ENCODE results near the gene NIBAN1.
"Not testable (repeated sequence)": the region's sequence is repeated elsewhere in the genome, so short reads cannot be mapped to it uniquely, and the experiment has no call there.

The NIBAN1 gene

DNA sequence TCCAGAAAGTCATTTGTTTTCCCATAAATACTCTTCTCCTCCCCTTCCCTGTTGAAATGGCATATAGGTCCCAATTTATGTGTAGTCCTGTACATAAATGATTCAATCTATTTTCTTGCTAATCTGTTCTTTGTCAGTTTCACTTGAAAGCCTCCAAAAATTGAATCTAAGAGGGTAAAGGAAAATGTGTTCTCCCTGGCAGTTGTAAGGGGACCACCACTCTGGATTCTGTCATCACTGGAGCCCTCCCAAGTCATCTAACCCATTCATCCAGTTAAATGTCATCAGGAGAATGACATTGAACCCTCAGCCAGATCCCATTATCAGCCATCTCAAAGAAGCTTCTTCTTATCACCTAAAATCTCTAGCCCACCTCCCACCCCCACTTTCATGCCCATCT lies 36.1 kb upstream of the NIBAN1 start:
- Histone ChIP-seq H4K20me1 (ENCODE audit: insufficient read depth, low read length, poor library complexity, severe bottlenecking) (no peaks in the 10 kb centered on the region), H3K79me2 (ENCODE audit: insufficient read depth, low read length) (no peaks in the 10 kb centered on the region), H3K27me3 (ENCODE audit: insufficient read depth, low read length, poor library complexity, severe bottlenecking) (no peaks in the 10 kb centered on the region), H3K9ac (ENCODE audit: low read depth, low read length, poor library complexity, severe bottlenecking) (no peak overlapping the region), H3K9me3 (ENCODE audit: insufficient read depth, low read depth, low read length) (no peaks in the 10 kb centered on the region), H3K4me3 (ENCODE audit: low read length, poor library complexity, severe bottlenecking) (no peak overlapping the region), H3K36me3 (ENCODE audit: insufficient read depth, low read length) (no peaks in the 10 kb centered on the region), H3F3A (ENCODE audit: low read depth) (no peaks in the 10 kb centered on the region), H3K9me2 (replicated peaks; ENCODE audit: low read depth, low read length) (no peaks in the 10 kb centered on the region), H2AFZ (ENCODE audit: low read length) (no peak overlapping the region), H3K4me2 (ENCODE audit: low read depth, low read length, poor library complexity, severe bottlenecking) (no peak overlapping the region), H3K4me1 (ENCODE audit: insufficient read depth, low read length, poor library complexity, severe bottlenecking) (no peaks in the 10 kb centered on the region)
- TF ChIP-seq, protein P1, sequence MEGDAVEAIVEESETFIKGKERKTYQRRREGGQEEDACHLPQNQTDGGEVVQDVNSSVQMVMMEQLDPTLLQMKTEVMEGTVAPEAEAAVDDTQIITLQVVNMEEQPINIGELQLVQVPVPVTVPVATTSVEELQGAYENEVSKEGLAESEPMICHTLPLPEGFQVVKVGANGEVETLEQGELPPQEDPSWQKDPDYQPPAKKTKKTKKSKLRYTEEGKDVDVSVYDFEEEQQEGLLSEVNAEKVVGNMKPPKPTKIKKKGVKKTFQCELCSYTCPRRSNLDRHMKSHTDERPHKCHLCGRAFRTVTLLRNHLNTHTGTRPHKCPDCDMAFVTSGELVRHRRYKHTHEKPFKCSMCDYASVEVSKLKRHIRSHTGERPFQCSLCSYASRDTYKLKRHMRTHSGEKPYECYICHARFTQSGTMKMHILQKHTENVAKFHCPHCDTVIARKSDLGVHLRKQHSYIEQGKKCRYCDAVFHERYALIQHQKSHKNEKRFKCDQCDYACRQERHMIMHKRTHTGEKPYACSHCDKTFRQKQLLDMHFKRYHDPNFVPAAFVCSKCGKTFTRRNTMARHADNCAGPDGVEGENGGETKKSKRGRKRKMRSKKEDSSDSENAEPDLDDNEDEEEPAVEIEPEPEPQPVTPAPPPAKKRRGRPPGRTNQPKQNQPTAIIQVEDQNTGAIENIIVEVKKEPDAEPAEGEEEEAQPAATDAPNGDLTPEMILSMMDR (conservative IDR thresholded peaks at IDR 0.05; ENCODE audit: low read length) = no peak
- no peak for TF ChIP-seq EZH2phosphoT487 (IDR thresholded peaks at IDR 0.05; ENCODE audit: borderline replicate concordance)

DNA sequence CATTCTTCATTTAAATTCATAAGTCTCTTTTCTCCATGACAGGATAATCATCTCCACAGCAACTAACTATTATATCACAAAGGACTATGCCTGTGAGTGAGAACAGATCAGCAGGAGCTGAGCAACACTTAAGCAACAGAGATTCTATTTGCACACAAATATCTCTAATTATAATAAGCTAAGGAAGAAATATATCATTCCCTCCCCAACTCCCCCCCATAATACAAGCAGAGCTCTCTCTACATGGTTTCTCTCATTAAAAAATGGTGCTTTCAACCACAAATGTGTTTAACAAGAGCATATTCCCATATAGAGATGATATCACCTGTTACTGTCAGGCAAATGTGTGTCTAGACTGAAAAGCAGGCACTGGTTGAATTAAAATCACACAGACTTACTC lies 34.5 kb upstream of the NIBAN1 start:
- H3F3A ChIP-seq (ENCODE audit: low read depth) = no peaks in the 10 kb centered on the region
- no peak overlapping the region for H2AFZ ChIP-seq (ENCODE audit: low read length)
- no peaks in the 10 kb centered on the region for H3K4me1 ChIP-seq (ENCODE audit: insufficient read depth, low read length, poor library complexity, severe bottlenecking)
- H4K20me1 ChIP-seq (ENCODE audit: insufficient read depth, low read length, poor library complexity, severe bottlenecking) = no peaks in the 10 kb centered on the region
- no peaks in the 10 kb centered on the region for H3K9me2 ChIP-seq (replicated peaks; ENCODE audit: low read depth, low read length)
- no peak overlapping the region for H3K4me3 ChIP-seq (ENCODE audit: low read length, poor library complexity, severe bottlenecking)
- H3K9ac ChIP-seq (ENCODE audit: low read depth, low read length, poor library complexity, severe bottlenecking) = no peak overlapping the region
- H3K79me2 ChIP-seq (ENCODE audit: insufficient read depth, low read length) = no peaks in the 10 kb centered on the region
- no peaks in the 10 kb centered on the region for H3K9me3 ChIP-seq (ENCODE audit: insufficient read depth, low read depth, low read length)
- no peak overlapping the region for H3K4me2 ChIP-seq (ENCODE audit: low read depth, low read length, poor library complexity, severe bottlenecking)
- no peaks in the 10 kb centered on the region for H3K36me3 ChIP-seq (ENCODE audit: insufficient read depth, low read length)
- TF ChIP-seq, protein P1 (conservative IDR thresholded peaks at IDR 0.05; ENCODE audit: low read length) = no peak
- TF ChIP-seq EZH2phosphoT487 (IDR thresholded peaks at IDR 0.05; ENCODE audit: borderline replicate concordance) = no peak
- no peaks in the 10 kb centered on the region for H3K27me3 ChIP-seq (ENCODE audit: insufficient read depth, low read length, poor library complexity, severe bottlenecking)

DNA sequence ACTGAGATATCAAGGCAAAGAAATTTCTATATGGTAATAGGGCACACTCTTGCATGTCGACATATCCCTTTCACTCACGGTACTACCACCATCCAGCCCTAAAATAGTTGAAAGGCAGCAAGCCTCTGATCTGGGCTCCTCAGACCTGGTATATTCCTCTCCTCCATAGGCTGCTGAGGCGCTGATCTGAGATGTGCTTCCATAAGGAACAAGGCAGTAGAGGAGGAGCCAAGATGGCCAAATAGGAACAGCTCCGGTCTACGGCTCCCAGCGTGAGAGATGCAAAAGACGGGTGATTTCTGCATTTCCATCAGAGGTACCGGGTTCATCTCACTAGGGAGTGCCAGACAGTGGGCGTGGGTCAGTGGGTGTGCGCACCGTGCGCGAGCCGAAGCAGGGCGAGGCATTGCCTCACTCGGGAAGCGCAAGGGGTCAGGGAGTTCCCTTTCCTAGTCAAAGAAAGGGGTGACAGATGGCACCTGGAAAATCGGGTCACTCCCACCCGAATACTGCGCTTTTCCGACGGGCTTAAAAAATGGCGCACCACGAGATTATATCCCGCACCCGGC lies 27.1 kb upstream of the NIBAN1 start:
- not testable (repeated sequence) for H4K20me1 ChIP-seq (ENCODE audit: insufficient read depth, low read length, poor library complexity, severe bottlenecking); H3K9me3 ChIP-seq (ENCODE audit: insufficient read depth, low read depth, low read length); H3K4me1 ChIP-seq (ENCODE audit: insufficient read depth, low read length, poor library complexity, severe bottlenecking); H2AFZ ChIP-seq (ENCODE audit: low read length); H3K9ac ChIP-seq (ENCODE audit: low read depth, low read length, poor library complexity, severe bottlenecking); H3K4me3 ChIP-seq (ENCODE audit: low read length, poor library complexity, severe bottlenecking); H3K4me2 ChIP-seq (ENCODE audit: low read depth, low read length, poor library complexity, severe bottlenecking); H3K27me3 ChIP-seq (ENCODE audit: insufficient read depth, low read length, poor library complexity, severe bottlenecking); H3F3A ChIP-seq (ENCODE audit: low read depth); H3K36me3 ChIP-seq (ENCODE audit: insufficient read depth, low read length); H3K79me2 ChIP-seq (ENCODE audit: insufficient read depth, low read length); H3K9me2 ChIP-seq (replicated peaks; ENCODE audit: low read depth, low read length)

DNA sequence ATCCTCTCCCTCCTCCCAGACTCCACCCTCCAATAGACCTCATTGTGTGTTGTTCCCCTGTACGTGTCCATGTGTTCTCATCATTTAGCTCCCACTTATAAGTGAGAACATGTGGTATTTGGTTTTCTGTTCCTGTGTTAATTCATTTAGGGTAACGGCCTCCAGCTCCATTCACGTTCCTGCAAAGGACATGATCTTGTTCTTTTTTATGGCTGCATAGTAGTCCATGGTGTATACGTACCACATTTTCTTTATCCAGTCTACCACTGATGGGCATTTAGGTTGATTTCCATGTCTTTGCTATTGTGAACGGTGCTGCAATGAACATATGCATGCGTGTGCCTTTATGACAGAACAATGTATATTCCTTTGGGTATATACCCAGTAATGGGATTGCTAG lies 25.7 kb upstream of the NIBAN1 start:
- H3K36me3 ChIP-seq (ENCODE audit: insufficient read depth, low read length); H3K4me3 ChIP-seq (ENCODE audit: low read length, poor library complexity, severe bottlenecking); H4K20me1 ChIP-seq (ENCODE audit: insufficient read depth, low read length, poor library complexity, severe bottlenecking); H3F3A ChIP-seq (ENCODE audit: low read depth); H3K9me2 ChIP-seq (replicated peaks; ENCODE audit: low read depth, low read length); H2AFZ ChIP-seq (ENCODE audit: low read length); H3K79me2 ChIP-seq (ENCODE audit: insufficient read depth, low read length); H3K4me2 ChIP-seq (ENCODE audit: low read depth, low read length, poor library complexity, severe bottlenecking); H3K27me3 ChIP-seq (ENCODE audit: insufficient read depth, low read length, poor library complexity, severe bottlenecking); H3K4me1 ChIP-seq (ENCODE audit: insufficient read depth, low read length, poor library complexity, severe bottlenecking); H3K9me3 ChIP-seq (ENCODE audit: insufficient read depth, low read depth, low read length); H3K9ac ChIP-seq (ENCODE audit: low read depth, low read length, poor library complexity, severe bottlenecking): not testable (repeated sequence)

Measured in Loucy (cell line).